H9 (cell line): Measurements from ENCODE around the gene TFB1M. TPM values are rescaled to one million over a fixed set of nuclear protein-coding genes. Genes with fewer than 3 reads are reported as not detected.
A peak's percentile ranks its signal among the peaks of the same experiment; 100 is the strongest.

Source experiments
- DNase-seq: peaks from one replicate; pipeline ENCODE4 v3.0.0-alpha.2; 2017
- H2AFZ ChIP-seq: one replicate; pipeline ENCODE4 v1.6.1; 2013; ENCODE audit warnings: mild to moderate bottlenecking, low read length, control low read depth, moderate library complexity
- H2AK5ac ChIP-seq: 2 replicates; pipeline ENCODE4 v1.6.1; 2013; ENCODE audit warnings: low read length, control low read depth, mixed read lengths; ENCODE audit not compliant: insufficient read length
- H2BK120ac ChIP-seq: one replicate; pipeline ENCODE4 v1.6.1; 2013; ENCODE audit warnings: low read depth, mild to moderate bottlenecking, low read length, control low read depth, inconsistent platforms; ENCODE audit not compliant: poor library complexity, severe bottlenecking
- H2BK12ac ChIP-seq: 2 replicates; pipeline ENCODE4 v1.6.1; 2013; ENCODE audit warnings: low read length, control low read depth, mixed read lengths, low read depth; ENCODE audit not compliant: insufficient read length
- H2BK15ac ChIP-seq: 2 replicates; pipeline ENCODE4 v1.6.1; 2013; ENCODE audit warnings: low read depth, low read length, control low read depth
- H2BK20ac ChIP-seq: one replicate; pipeline ENCODE4 v1.6.1; 2013; ENCODE audit warnings: low read depth, mild to moderate bottlenecking, low read length, control low read depth, inconsistent platforms; ENCODE audit not compliant: poor library complexity, severe bottlenecking
- H2BK5ac ChIP-seq: 2 replicates; pipeline ENCODE4 v1.6.1; 2013; ENCODE audit warnings: low read length, control low read depth, mixed read lengths; ENCODE audit not compliant: insufficient read length
- H3K14ac ChIP-seq: 2 replicates; pipeline ENCODE4 v1.6.1; 2013; ENCODE audit warnings: low read length, control low read depth; ENCODE audit not compliant: insufficient read depth
- H3K18ac ChIP-seq: 2 replicates; pipeline ENCODE4 v1.6.1; 2013; ENCODE audit warnings: low read depth, mild to moderate bottlenecking, mixed read lengths, low read length, control low read depth; ENCODE audit not compliant: insufficient read length
- H3K23ac ChIP-seq: 2 replicates; pipeline ENCODE4 v1.6.1; 2013; ENCODE audit warnings: low read length, control low read depth, mixed read lengths, low read depth; ENCODE audit not compliant: insufficient read length
- H3K23me2 ChIP-seq: 2 replicates; pipeline ENCODE4 v1.6.1; 2013; ENCODE audit warnings: low read depth, mild to moderate bottlenecking, mixed read lengths, low read length, control low read depth; ENCODE audit not compliant: insufficient read length, poor library complexity, severe bottlenecking
- H3K27ac ChIP-seq: 2 replicates; pipeline ENCODE4 v1.5.1; 2013; ENCODE audit warnings: low read length, control low read depth, mixed read lengths, low read depth; ENCODE audit not compliant: insufficient read length
- H3K27me3 ChIP-seq: 2 replicates; pipeline ENCODE4 v1.6.1; 2013; ENCODE audit warnings: low read length, control low read depth, inconsistent platforms; ENCODE audit not compliant: insufficient read depth
- H3K4ac ChIP-seq: 2 replicates; pipeline ENCODE4 v1.6.1; 2013; ENCODE audit warnings: low read depth, mild to moderate bottlenecking, control low read depth, inconsistent platforms, low read length, moderate library complexity
- H3K4me1 ChIP-seq: 2 replicates; pipeline ENCODE4 v1.6.1; 2013; ENCODE audit warnings: low read length, control low read depth, inconsistent platforms; ENCODE audit not compliant: insufficient read depth
- H3K4me2 ChIP-seq: 2 replicates; pipeline ENCODE4 v1.6.1; 2013; ENCODE audit warnings: low read length, control low read depth, mixed read lengths; ENCODE audit not compliant: insufficient read length, insufficient read depth
- H3K56ac ChIP-seq: 2 replicates; pipeline ENCODE4 v1.6.1; 2013; ENCODE audit warnings: low read depth, mild to moderate bottlenecking, mixed read lengths, low read length, control low read depth; ENCODE audit not compliant: insufficient read length
- H3K79me1 ChIP-seq: 2 replicates; pipeline ENCODE4 v1.6.1; 2013; ENCODE audit warnings: low read depth, mild to moderate bottlenecking, moderate library complexity, low read length, control low read depth, inconsistent platforms; ENCODE audit not compliant: insufficient read depth, poor library complexity, severe bottlenecking
- H3K79me2 ChIP-seq: 2 replicates; pipeline ENCODE4 v1.6.1; 2013; ENCODE audit warnings: low read length, control low read depth, inconsistent platforms; ENCODE audit not compliant: insufficient read depth
- H3K9ac ChIP-seq: 2 replicates; pipeline ENCODE4 v1.6.1; 2013; ENCODE audit warnings: low read length, control low read depth, mixed read lengths; ENCODE audit not compliant: insufficient read length; ENCODE audit errors: extremely low read depth
- H3K9me3 ChIP-seq: one replicate; pipeline ENCODE4 v1.6.1; 2013; ENCODE audit warnings: low read depth, low read length, inconsistent platforms; ENCODE audit not compliant: control insufficient read depth
- H3T11ph ChIP-seq: one replicate; pipeline ENCODE4 v1.6.1; 2013; ENCODE audit warnings: mild to moderate bottlenecking, low read length, control low read depth, inconsistent platforms
- H4K20me1 ChIP-seq: one replicate; pipeline ENCODE4 v1.6.1; 2013; ENCODE audit not compliant: control insufficient read depth, insufficient read length, insufficient read depth
- H4K5ac ChIP-seq: 2 replicates; pipeline ENCODE4 v1.6.1; 2013; ENCODE audit warnings: low read depth, mild to moderate bottlenecking, mixed read lengths, low read length, control low read depth; ENCODE audit not compliant: insufficient read length
- H4K8ac ChIP-seq: replicated peaks from 2 replicates; pipeline ENCODE4 v1.6.1; 2013; ENCODE audit warnings: low read length, control low read depth, mixed read lengths, low read depth; ENCODE audit not compliant: insufficient read length
- H4K91ac ChIP-seq: 2 replicates; pipeline ENCODE4 v1.6.1; 2013; ENCODE audit warnings: low read depth, mild to moderate bottlenecking, moderate library complexity, mixed read lengths, low read length, control low read depth; ENCODE audit not compliant: insufficient read length
- H3K27ac Mint-ChIP-seq, 3 experiments: 2 replicates in 2 of 3; 3 replicates in 1 of 3; pipeline ENCODE4 v1.8.0; 2020 to 2021; ENCODE audit warnings: mixed read lengths in 3 of 3, mild to moderate bottlenecking in 1 of 3, moderate library complexity in 1 of 3
- H3K27me3 Mint-ChIP-seq: 2 replicates; pipeline ENCODE4 v1.8.0; 2021; ENCODE audit warnings: low read depth, mild to moderate bottlenecking, moderate library complexity, mixed read lengths
- H3K36me3 Mint-ChIP-seq, 3 experiments: 2 replicates in 2 of 3; 3 replicates in 1 of 3; pipeline ENCODE4 v1.8.0; 2020 to 2021; ENCODE audit warnings: low read depth in 3 of 3, mixed read lengths in 3 of 3; ENCODE audit not compliant: insufficient read depth in 1 of 3
- H3K4me1 Mint-ChIP-seq, 2 experiments: 2 replicates each; pipeline ENCODE4 v1.8.0; 2020; ENCODE audit warnings: mixed read lengths in 2 of 2
- H3K4me3 Mint-ChIP-seq, 2 experiments: 2 replicates in 1 of 2; 3 replicates in 1 of 2; pipeline ENCODE4 v1.8.0; 2020 to 2021; ENCODE audit warnings: mild to moderate bottlenecking in 2 of 2, mixed read lengths in 2 of 2, moderate library complexity in 1 of 2
- H3K9me3 Mint-ChIP-seq, 2 experiments: 2 replicates in 1 of 2; 3 replicates in 1 of 2; pipeline ENCODE4 v1.8.0; 2020; ENCODE audit warnings: mild to moderate bottlenecking in 2 of 2, mixed read lengths in 2 of 2, moderate library complexity in 1 of 2
- CTCF ChIP-seq: fragments of 200-600 bp; sonication (generic); conservative IDR thresholded peaks from 3 replicates; pipeline ENCODE4 v1.8.0; 2021; ENCODE audit warnings: antibody characterized with exemption, mild to moderate bottlenecking
- WGBS: extraction: QIAGEN DNeasy Blood & Tissue Kit; methylation state at CpG from one replicate; pipeline ENCODE4 v1.1.7; 2013; ENCODE audit warnings: missing lambda C conversion rate, low lambda C conversion rate, mixed read lengths; ENCODE audit not compliant: insufficient read length; ENCODE audit errors: extremely low coverage; 5-methylcytosine and 5-hydroxymethylcytosine counted together
- total RNA-seq: library from RNA; stranded (reverse); gene quantifications from 2 replicates; pipeline ENCODE4 v1.2.1, GENCODE V29; 2021

TFB1M gene
- total RNA-seq, 1 experiment from 2014 or later: 28.6 TPM

GRCh38 chr6:155247618-155248007 lies 66.7 kb downstream of the TFB1M start:
- Histone ChIP-seq H3K79me1 (no peaks in the 10 kb centered on the region), H3K4me1 (no peaks in the 10 kb centered on the region)
- no peak for DNase-seq

More at GRCh38 chr6:155247618-155248007, 66.7 kb downstream of the TFB1M start:
- Histone ChIP-seq H2AK5ac (no peak overlapping the region), H2BK15ac (no peak overlapping the region), H3K23me2 (no peaks in the 10 kb centered on the region), H2BK20ac (no peak overlapping the region), H3K14ac (no peak overlapping the region), H3K79me2 (no peaks in the 10 kb centered on the region), H3T11ph (no peak overlapping the region), H4K91ac (no peak overlapping the region), H2BK12ac (no peak overlapping the region), H4K5ac (no peak overlapping the region), H2AFZ (no peak overlapping the region), H3K56ac (no peak overlapping the region), H3K9me3 (no peaks in the 10 kb centered on the region), H3K27me3 (no peaks in the 10 kb centered on the region), H4K8ac (no peak overlapping the region), H3K4me2 (no peak overlapping the region), H3K18ac (no peak overlapping the region), H2BK120ac (no peak overlapping the region), H2BK5ac (no peak overlapping the region), H3K27ac (no peak overlapping the region), H3K23ac (no peak overlapping the region), H3K9ac (no peak overlapping the region), H4K20me1 (no peaks in the 10 kb centered on the region), H3K4ac (no peak overlapping the region)
- Mint-ChIP-seq H3K9me3 (no peaks in the 10 kb centered on the region), H3K4me3 (no peak overlapping the region), H3K4me1 (peaks cover 7 to 10% of the 10 kb centered on the region in 2 experiments), H3K27me3 (no peaks in the 10 kb centered on the region), H3K27ac (peak overlapping the region; percentile 40 to 75 (median 70); a peak in 3 of 7 replicates), H3K36me3 (peaks cover 6 to 55% (median 47%) of the 10 kb centered on the region in 3 experiments; a peak in 6 of 7 replicates)
- TF ChIP-seq CTCF: no peak
- no CpG with 5 or more reads among the region's 5 CpGs for WGBS
